SKM-1 (cell line): Measurements from ENCODE around the gene OR1L8.
"Not testable (repeated sequence)": the region's sequence is repeated elsewhere in the genome, so short reads cannot be mapped to it uniquely, and the experiment has no call there.

Source experiments
- DNase-seq: peaks from one replicate; lab custom pipeline; 2025; ENCODE audit not compliant: unreplicated experiment; lab: John Stamatoyannopoulos, UW

The OR1L8 gene

GRCh38 chr9:122583284-122583683 lies at the start of gene OR1L8:
Gene OR1L8, minus strand, starts transcription at chr9:122583384. Its CDS starts 14,907 bp downstream, at chr9:122568477.
- DNase-seq, result not testable (repeated sequence)

- no peak for DNase-seq
These were observed 36.8 kb upstream of the OR1L8 start for GRCh38 chr9:122619996-122620395.

- DNase-seq, result no peak
These were observed 31.2 kb upstream of the OR1L8 start, which contains the start of gene OR1Q1 for GRCh38 chr9:122614362-122614761. Gene OR1Q1, plus strand, starts transcription at chr9:122614738. Its CDS starts 0 bp downstream, at chr9:122614738.

- no peak for DNase-seq
These were observed 26.6 kb upstream of the OR1L8 start for GRCh38 chr9:122609804-122610203.

GRCh38 chr9:122606587-122606986 lies 23.4 kb upstream of the OR1L8 start:
- no peak for DNase-seq

GRCh38 chr9:122605691-122606090 lies 22.5 kb upstream of the OR1L8 start:
- DNase-seq, result no peak

GRCh38 chr9:122580360-122580759 lies 2.8 kb downstream of the OR1L8 start:
- DNase-seq, result no peak

GRCh38 chr9:122579874-122580273 lies 3.3 kb downstream of the OR1L8 start:
- no peak for DNase-seq

GRCh38 chr9:122572456-122572855 lies 10.7 kb downstream of the OR1L8 start:
- no peak for DNase-seq

- no peak for DNase-seq
These were observed 15.3 kb downstream of the OR1L8 start for GRCh38 chr9:122567901-122568300.

- no peak for DNase-seq
These were observed 20.9 kb downstream of the OR1L8 start for GRCh38 chr9:122562134-122562760.

- DNase-seq, result no peak
These were observed 21.7 kb downstream of the OR1L8 start for GRCh38 chr9:122561446-122561845.

- DNase-seq, result no peak
These were observed 30.4 kb downstream of the OR1L8 start, which contains the start of gene OR1N2 for GRCh38 chr9:122552812-122553211. Gene OR1N2, plus strand, starts transcription at chr9:122553112. Its CDS starts 100 bp downstream, at chr9:122553212.

- DNase-seq, result no peak
These were observed 31.8 kb downstream of the OR1L8 start for GRCh38 chr9:122551371-122551770.

GRCh38 chr9:122546196-122546595 lies 37.0 kb downstream of the OR1L8 start:
- no peak for DNase-seq

GRCh38 chr9:122538757-122539156 lies 44.4 kb downstream of the OR1L8 start:
- no peak for DNase-seq

- not testable (repeated sequence) for DNase-seq
These were observed 46.1 kb downstream of the OR1L8 start for GRCh38 chr9:122537066-122537465.

GRCh38 chr9:122536134-122536533 lies 47.0 kb downstream of the OR1L8 start:
- DNase-seq, result no peak

GRCh38 chr9:122531157-122531556 lies 52.0 kb downstream of the OR1L8 start:
- DNase-seq, result not testable (repeated sequence)

GRCh38 chr9:122527193-122527592 lies 56.0 kb downstream of the OR1L8 start, which contains the start of gene OR1N1:
Gene OR1N1, minus strand, starts transcription at chr9:122527293. Its CDS starts 0 bp downstream, at chr9:122527293.
- no peak for DNase-seq

GRCh38 chr9:122526602-122527001 lies 56.6 kb downstream of the OR1L8 start:
- DNase-seq, result no peak

- no peak for DNase-seq
These were observed 63.8 kb downstream of the OR1L8 start for GRCh38 chr9:122519376-122519775.

GRCh38 chr9:122518841-122519240 lies 64.3 kb downstream of the OR1L8 start, which contains the start of gene OR1J4:
Gene OR1J4, plus strand, starts transcription at chr9:122519141. Its CDS starts 0 bp downstream, at chr9:122519141.
- DNase-seq, result no peak
